Chondrocyte (in vitro differentiated cells): ENCODE data around the gene CHRDL2. TPM values are rescaled to one million over a fixed set of nuclear protein-coding genes. Genes with fewer than 3 reads are reported as not detected.

Source experiments
- DNase-seq: peaks from one replicate; pipeline ENCODE4 v3.0.0; 2021; ENCODE audit warnings: mixed read lengths, low spot score
- H3K27ac Mint-ChIP-seq: one replicate; pipeline ENCODE4 v1.8.0; 2021; ENCODE audit warnings: mild to moderate bottlenecking, moderate library complexity, mixed read lengths; ENCODE audit not compliant: unreplicated experiment
- H3K27me3 Mint-ChIP-seq: 2 replicates; pipeline ENCODE4 v1.8.0; 2021; ENCODE audit warnings: low read depth, mixed read lengths
- H3K36me3 Mint-ChIP-seq: 2 replicates; pipeline ENCODE4 v1.8.0; 2021; ENCODE audit warnings: low read depth, mixed read lengths
- H3K4me1 Mint-ChIP-seq: 2 replicates; pipeline ENCODE4 v1.8.0; 2021; ENCODE audit warnings: low read depth, mild to moderate bottlenecking, mixed read lengths
- H3K4me3 Mint-ChIP-seq: one replicate; pipeline ENCODE4 v1.8.0; 2021; ENCODE audit warnings: mild to moderate bottlenecking, moderate library complexity, mixed read lengths; ENCODE audit not compliant: unreplicated experiment
- H3K9me3 Mint-ChIP-seq: 2 replicates; pipeline ENCODE4 v1.8.0; 2021; ENCODE audit warnings: low read depth, mixed read lengths
- total RNA-seq: library from RNA; stranded (reverse); gene quantifications from 3 replicates; pipeline ENCODE4 v1.2.1, GENCODE V29; 2021
- TF ChIP-seq, protein P1 (sequence below): fragments of 200-600 bp; sonication (generic); IDR thresholded peaks from 2 replicates; pipeline ENCODE4 v1.5.0; 2021; ENCODE audit warnings: antibody characterized with exemption, mild to moderate bottlenecking, moderate library complexity

The CHRDL2 gene
- total RNA-seq, 1 donor from 2014 or later = not detected

DNA sequence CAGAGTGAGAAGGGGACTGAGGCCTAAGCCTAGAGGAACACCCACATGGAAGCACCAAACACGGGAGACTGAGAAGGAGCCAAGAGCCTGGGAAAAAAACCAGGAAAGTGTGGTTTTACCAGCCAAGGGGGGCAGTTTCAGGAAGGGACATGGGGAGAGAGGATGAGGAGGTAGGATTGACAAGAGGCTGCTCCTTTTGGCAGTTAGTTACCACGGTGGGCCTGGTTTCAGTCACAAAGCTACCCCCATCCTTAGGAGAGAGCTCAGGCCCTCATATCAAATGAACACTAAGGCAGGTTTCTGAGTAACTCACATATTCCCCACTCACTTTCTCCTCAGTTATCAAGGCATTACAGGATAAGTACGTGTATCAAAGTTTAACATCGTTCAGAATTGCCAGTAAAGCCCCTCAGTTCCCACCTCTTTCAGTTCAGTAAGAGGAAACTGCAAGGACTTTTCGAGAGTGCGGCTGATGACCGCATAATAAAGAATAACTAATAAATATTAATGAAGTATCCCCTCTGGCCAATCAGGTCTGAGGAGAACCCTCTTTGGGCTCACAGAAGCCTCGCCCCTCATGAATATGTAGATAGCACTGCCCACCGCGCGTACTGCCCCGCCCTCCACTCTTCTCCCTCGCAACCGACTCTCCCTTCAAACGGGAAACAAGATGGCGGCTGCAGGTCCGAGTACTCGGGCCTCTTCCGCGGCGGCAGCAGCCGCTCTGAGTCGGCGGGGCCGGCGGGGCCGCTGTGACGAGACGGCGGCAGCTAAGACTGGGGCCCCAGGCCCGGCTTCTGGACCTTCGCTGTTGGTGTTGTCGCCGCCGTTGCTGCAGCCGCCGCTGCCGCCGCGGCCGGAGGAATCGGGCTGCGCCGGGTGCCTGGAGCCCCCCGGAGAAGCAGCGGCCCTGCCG lies 17.2 kb upstream of the CHRDL2 start, which contains the start of gene RNF169:
Gene RNF169 (plus strand): TSS at position 639 of the 916 bp plus-strand sequence. CDS start 32 bp downstream, at position 671.
- peak; percentile 98 for DNase-seq
- no peaks in the 10 kb centered on the region for H3K27me3 Mint-ChIP-seq
- no peaks in the 10 kb centered on the region for H3K36me3 Mint-ChIP-seq
- H3K27ac Mint-ChIP-seq = peak within 1 kb of the TSS; percentile 88
- TF ChIP-seq, protein P1, sequence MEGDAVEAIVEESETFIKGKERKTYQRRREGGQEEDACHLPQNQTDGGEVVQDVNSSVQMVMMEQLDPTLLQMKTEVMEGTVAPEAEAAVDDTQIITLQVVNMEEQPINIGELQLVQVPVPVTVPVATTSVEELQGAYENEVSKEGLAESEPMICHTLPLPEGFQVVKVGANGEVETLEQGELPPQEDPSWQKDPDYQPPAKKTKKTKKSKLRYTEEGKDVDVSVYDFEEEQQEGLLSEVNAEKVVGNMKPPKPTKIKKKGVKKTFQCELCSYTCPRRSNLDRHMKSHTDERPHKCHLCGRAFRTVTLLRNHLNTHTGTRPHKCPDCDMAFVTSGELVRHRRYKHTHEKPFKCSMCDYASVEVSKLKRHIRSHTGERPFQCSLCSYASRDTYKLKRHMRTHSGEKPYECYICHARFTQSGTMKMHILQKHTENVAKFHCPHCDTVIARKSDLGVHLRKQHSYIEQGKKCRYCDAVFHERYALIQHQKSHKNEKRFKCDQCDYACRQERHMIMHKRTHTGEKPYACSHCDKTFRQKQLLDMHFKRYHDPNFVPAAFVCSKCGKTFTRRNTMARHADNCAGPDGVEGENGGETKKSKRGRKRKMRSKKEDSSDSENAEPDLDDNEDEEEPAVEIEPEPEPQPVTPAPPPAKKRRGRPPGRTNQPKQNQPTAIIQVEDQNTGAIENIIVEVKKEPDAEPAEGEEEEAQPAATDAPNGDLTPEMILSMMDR = no peak
- H3K4me1 Mint-ChIP-seq = peaks cover 29% of the 10 kb centered on the region
- H3K4me3 Mint-ChIP-seq = peak within 1 kb of the TSS; percentile 91
- H3K9me3 Mint-ChIP-seq = no peaks in the 10 kb centered on the region

DNA sequence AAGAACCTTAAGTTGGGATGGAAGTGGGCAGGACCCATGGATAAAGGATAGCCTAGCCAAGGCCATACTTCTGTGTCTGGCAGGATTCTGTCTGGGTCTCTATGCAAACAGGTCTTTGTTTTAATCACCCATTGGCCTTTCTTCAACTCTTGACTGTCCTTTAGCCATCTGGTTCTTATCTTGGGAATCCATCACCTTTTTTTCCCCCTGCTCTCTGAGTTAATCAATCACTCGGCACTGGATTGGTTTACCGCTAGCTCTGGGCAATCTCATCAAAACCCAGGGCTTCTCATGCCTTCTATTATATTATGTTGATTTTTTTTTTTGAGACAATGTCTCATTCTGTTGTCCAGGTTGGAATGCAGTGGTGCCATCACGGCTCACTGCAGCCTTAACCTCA lies 15.6 kb upstream of the CHRDL2 start:
- no peaks in the 10 kb centered on the region for H3K9me3 Mint-ChIP-seq
- peaks cover 26% of the 10 kb centered on the region for H3K4me1 Mint-ChIP-seq
- H3K4me3 Mint-ChIP-seq = no peak overlapping the region
- peaks cover 2% of the 10 kb centered on the region for H3K27me3 Mint-ChIP-seq
- TF ChIP-seq, protein P1 = no peak
- no peaks in the 10 kb centered on the region for H3K36me3 Mint-ChIP-seq
- DNase-seq = no peak
- H3K27ac Mint-ChIP-seq = no peak overlapping the region

DNA sequence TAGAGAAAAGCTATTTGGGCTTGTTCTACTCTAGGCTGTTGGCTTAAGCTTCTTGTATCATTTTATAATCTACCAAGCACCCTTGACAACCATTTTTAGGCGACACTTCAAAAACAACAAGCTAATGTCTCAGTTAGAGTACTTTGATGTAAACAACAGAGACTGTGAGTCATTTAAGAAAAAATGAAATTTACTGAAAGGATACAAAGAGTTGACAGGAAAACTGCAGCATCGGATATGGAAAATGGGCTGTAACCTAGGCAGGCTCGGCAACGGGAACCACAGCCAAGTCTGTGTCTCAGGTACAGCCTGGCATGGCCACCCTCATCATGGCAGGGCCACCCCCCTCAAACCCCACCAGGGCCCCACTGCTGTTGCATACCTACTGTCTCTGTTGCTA lies 13.1 kb upstream of the CHRDL2 start:
- TF ChIP-seq, protein P1 = no peak
- peaks cover 3% of the 10 kb centered on the region for H3K27me3 Mint-ChIP-seq
- no peak overlapping the region for H3K4me3 Mint-ChIP-seq
- peaks cover 9% of the 10 kb centered on the region for H3K4me1 Mint-ChIP-seq
- H3K27ac Mint-ChIP-seq = no peak overlapping the region
- DNase-seq = no peak
- no peaks in the 10 kb centered on the region for H3K36me3 Mint-ChIP-seq
- H3K9me3 Mint-ChIP-seq = no peaks in the 10 kb centered on the region

DNA sequence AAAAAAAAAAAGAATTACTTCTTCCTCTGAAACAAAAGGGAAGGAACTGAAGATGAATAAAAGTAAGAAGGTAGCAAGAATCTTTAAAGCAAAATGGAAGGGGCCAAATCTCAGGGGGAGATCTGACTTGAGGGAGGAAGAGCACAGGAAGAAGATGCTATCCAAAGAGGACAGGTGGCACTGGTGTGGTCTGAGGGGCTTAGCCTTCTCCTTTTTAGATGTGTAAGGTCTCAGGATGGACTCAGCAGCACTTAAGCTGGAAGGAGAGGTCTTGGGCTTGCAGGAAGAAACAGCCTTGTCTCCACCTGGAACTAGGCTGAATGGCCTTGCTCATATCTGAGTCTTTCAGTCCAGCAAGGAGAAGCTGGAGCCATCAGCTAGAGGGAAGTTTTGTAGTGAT lies 12.4 kb upstream of the CHRDL2 start:
- Mint-ChIP-seq H3K4me3 (no peak overlapping the region), H3K36me3 (no peaks in the 10 kb centered on the region), H3K27me3 (peaks cover 3% of the 10 kb centered on the region), H3K27ac (no peak overlapping the region), H3K9me3 (no peaks in the 10 kb centered on the region), H3K4me1 (peaks cover 9% of the 10 kb centered on the region)
- no peak for DNase-seq
- TF ChIP-seq, protein P1 = no peak

DNA sequence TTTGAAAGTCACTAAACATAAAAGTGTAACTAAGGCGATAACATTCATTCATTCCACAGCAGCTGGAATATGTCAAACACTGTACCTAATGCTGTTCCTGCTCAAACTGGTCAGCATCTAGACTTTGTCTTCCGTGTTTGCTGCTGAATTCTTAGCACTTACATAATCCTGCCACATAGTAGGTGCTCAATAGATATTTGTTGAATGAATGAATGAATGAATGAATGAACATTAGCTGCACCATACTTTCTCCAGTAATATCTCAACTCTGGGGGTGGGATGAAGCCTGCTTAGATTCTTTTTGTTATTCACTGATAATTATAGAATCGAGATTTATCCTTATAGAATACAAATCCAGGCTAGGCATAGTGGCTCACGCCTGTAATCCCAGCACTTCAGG lies 10.8 kb upstream of the CHRDL2 start:
- Mint-ChIP-seq H3K9me3 (no peaks in the 10 kb centered on the region), H3K4me1 (no peaks in the 10 kb centered on the region), H3K36me3 (no peaks in the 10 kb centered on the region), H3K27me3 (peaks cover 3% of the 10 kb centered on the region), H3K27ac (no peak overlapping the region), H3K4me3 (no peak overlapping the region)
- no peak for DNase-seq
- TF ChIP-seq, protein P1 = no peak
